Activated naive CD4-positive, alpha-beta T cell treated with anti-CD3 and anti-CD28 coated beads, Interleukin-2, amount 50 U/mL, for 16 hours (primary cell): ENCODE results near the gene CDKN1C.

ENCODE experiments used
- DNase-seq: peaks from one replicate; pipeline ENCODE4 v3.0.0-alpha.2; 2020

The CDKN1C gene

GRCh38 chr11:2885678-2886081 is at the start of gene CDKN1C:
TSS of gene CDKN1C (minus strand) at chr11:2885775. CDS start at chr11:2885456, 319 bp downstream.
- DNase-seq: peak; percentile 81

DNA sequence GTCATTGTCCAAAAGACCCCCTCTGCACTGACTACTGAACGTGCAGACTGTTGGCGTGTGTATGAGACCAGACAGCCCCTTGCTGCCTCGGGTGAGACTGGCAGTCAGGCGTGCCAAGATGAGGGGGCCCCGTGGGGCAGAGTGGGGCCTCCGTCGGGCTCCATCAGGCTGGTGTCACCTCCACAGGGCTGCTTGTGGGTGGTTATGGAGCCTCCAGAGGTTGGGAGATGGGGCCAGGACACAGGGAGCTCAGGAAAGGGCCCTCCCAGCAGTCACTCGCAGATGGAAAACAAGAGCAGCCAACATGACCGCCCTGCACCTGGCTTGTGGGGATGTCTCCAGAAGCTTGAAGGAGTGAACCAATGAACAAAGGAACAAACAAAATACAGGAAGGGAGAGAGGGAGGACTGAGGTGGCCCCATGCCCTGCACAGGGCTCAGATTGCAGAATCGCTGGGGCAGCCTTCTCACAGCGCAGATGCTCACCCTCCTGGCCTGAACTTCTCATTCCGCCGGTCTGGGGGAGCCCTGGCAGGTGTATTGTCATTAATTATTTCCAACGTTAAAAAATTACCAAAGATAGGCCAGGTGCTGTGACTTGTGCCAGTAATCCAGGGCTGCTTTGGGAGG is 49.1 kb upstream of the CDKN1C start:
- peak; percentile 6 for DNase-seq

DNA sequence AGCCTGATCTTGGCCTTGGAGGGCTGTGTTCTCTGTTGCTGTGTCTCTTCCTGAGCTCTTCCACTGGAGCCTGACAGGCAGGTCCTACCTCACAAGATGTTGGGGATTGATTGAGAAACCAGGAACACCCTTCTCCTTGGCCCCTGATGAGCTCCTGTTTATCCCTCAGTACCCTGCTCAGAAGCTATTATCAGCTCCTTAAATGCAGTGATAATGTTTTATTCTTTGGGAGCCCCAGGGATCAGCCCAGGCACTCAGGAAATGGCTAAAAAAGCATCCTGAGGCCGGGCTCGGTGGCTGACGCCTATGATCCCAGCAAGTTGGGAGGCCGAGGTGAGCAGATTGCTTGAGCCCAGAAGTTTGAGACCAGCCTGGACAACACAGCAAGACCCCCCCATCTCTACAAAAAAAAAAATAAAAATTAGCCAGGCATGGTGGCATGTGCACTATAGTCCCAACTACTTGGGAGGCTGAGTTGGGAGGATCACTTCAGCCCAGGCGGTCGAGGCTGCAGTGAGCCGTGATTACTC is 48.5 kb upstream of the CDKN1C start:
- no peak for DNase-seq

DNA sequence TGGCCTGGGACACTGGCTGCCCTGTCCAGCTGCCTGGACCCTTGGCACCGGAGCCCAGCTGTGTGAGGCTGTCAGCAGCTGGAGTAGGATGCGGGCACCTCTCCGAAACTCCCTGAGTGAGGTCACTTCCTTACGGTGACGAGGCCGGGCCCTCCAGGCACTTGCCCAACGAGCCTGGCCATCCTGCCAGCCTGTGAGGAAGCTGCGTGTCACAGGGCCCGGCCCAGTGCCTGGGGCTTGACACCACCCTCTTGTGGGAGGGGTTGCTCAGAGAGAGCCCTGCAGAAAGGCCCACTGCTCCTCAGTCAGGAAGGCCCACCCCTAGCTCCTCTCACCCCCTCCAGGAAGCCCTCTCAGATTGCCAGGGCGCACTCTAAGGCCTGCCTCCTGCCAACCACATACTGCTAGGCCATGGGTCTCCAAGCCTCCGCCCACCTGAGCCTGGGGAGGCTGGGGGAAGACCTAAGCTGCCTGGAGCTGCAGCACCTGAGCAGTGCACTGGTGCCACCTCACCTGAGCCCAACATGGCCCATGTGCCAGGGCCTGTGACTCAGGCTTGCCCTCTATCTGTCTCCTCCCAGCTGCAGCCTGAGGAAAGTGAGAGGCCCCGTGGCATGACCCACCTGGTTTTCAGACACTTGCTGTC is 47.9 kb upstream of the CDKN1C start:
- peak; percentile 7 for DNase-seq

- no peak for DNase-seq
Observed at GRCh38 chr11:2932850-2933251, 47.3 kb upstream of the CDKN1C start.

DNA sequence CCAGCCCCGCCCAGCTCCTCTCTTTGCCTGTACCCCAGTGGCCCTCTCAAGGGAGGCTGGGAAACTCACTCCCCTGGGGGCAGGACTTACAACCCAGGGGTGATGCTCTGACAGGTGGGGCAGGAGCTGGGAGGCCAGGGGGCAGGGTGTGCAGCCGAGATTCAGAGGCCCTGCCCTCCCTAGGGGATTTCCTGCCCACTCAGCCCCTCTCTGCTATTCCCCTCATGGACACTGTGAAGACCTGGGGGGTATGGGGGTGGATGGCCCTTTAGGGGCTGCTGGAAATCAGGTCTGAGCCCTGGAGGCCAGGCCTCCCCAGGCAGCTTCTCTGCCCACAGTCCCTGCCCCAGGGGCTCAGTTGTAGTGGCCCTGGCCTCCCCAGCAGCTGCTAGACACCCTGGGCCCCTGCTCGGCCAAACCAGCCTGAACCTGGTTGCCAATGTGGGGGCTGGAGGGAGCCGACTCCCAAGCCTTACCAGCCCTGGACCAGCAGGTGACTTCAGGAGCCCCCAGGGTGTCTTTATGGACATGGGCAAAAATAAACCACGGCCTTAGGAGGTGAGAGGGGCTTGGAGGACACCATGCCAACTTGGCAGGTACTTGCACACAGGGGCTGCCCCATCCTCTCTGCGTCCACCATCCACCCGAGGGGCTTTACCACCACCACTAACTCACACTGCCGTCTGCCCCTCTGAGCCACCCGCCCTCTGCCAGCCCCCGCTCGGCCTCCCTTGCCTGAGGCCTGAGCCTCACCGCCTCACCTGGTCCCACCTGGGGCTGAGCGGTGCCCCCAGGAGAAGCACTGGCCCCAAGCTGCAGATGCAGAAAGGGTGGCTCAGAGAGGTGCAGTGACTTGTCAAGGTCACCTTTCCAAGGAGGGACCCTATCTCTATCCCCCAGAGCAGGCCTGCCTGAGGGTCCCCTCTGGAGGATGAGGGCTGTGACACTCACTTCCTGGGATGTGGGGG is 46.5 kb upstream of the CDKN1C start:
- DNase-seq: no peak

DNA sequence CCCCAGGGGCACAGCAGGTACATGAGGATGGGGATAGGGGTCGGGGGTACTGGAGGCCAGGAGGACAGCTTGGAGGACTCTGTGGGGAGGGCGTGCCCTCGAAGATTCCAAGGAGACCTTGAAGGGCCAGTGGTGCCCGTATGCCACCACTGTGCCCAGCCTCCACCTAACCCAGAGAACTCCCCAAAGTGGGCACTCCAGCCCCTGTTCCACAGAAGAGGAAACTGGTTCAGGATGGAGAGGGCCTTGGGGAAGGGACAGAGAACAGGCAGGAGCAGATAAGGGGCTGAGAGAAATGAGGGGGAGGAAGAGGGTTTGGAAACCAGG is 45.8 kb upstream of the CDKN1C start:
- DNase-seq: no peak

DNA sequence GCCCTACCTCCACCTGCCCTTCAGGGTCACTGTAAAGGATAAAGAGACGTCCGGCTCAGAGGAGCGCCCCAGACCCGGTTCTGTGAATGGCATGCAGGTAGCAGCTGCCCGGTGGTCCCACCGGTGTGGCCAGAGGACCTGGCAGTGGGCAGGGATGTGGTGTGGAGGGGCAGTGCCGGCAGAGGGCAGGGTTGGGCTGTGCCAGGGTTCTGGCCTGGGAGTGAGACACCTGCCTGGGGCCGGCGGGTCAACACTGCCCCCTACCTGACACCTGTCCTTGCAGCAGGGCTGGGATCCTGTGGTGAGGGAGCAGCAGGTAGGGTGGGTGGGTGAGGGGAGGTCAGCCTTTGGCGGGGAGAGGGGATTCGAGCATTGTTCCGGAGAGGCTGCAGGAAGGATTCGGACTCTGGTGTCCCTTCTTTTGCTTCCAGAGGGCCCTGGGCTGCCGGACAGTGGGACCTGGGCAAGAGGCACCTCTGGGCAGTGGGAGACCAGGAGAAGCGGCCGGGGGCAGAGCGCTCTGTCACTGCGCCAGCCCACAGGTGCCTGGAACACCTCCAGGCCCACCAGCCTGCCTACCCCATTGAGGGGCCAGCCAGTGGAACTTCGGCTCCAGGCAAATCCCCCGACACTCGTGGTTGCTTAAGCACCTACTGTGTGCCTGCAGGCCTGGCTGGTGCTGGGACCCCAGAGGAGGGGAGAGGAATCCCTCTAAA is 45.3 kb upstream of the CDKN1C start:
- DNase-seq: no peak

DNA sequence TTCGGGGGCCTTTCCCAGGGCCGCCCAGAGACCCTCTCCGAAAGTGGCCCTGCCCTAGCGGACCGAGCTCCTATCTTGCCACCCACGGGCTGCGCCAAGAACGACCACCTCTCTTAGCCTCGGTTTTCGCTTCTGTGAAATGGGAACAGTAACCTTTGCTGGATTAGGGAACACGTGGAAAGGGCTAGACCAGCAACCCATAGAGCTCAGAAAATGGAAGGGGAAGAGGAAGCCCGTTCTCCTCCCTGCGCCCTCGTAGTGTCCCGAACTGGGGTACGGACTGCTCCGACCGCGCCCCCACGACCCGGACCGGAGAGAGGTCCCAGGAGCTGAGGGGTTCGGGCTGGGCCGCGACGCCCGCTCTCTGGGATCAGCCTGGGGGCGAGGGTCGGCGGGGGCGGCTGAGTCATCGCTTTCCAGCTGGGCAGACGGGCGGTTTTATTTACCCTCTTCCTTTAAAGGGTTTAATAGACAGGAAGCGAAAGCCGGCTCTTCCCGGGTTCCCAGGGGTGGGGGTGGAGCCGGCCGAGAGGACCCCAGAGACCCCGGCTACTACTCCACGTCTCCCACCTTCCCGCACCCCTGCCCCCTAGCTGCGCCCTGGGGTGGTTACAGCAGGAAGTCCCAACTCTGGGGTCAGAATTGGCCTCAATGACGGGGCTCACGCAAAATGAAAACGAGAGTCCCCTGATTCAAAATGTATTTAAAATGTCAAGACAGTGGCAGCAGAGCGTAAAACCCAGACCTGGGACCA is 44.6 kb upstream of the CDKN1C start:
- no peak for DNase-seq

GRCh38 chr11:2929531-2929949 is 44.0 kb upstream of the CDKN1C start:
- no peak for DNase-seq

- peak; percentile 58 for DNase-seq
Observed at GRCh38 chr11:2928605-2929530, 43.3 kb upstream of the CDKN1C start, which contains the start of gene PHLDA2. TSS of gene PHLDA2 (minus strand) at chr11:2929420. CDS start at chr11:2929364, 56 bp downstream.

- no peak for DNase-seq
Observed at GRCh38 chr11:2927851-2928604, 42.5 kb upstream of the CDKN1C start.

GRCh38 chr11:2927121-2927800 is 41.7 kb upstream of the CDKN1C start:
- DNase-seq: no peak

GRCh38 chr11:2926611-2927051 is 41.1 kb upstream of the CDKN1C start:
- no peak for DNase-seq

DNA sequence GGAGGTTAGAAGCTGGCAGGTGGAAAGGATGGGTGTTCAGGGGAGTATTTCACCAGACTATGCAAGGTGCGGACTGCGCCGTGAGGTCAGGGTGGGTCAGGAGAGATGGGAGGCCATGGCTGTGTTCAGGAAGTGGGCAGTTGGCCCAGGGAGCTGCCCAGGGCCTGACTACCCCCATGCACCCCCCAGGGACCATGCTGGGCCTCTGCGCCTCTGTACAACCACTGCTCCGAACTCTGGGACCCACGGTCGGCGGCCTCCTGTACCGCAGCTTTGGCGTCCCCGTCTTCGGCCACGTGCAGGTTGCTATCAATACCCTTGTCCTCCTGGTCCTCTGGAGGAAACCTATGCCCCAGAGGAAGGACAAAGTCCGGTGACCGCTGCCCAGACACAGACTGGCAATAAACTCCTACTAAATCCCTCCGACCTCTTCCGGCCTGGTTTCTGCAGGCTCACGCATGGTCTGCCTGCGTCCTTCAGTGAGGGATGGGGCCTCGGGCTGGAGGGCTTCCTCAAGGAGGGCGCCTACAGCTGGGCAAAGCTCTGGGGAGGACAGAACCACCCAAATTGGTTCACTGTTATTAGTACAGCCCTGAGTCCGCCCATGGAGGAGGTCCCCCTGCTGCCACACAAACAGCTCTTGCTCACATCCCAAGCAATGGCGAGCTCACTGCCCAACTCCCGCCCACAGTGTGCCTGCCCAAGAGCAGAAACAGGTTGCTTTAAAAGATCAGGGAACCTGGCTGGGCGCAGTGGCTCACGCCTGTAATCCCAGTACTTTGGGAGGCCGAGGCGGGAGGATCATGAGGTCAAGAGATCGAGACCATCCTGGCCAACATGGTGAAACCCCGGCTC is 39.5 kb upstream of the CDKN1C start:
- DNase-seq: no peak

DNA sequence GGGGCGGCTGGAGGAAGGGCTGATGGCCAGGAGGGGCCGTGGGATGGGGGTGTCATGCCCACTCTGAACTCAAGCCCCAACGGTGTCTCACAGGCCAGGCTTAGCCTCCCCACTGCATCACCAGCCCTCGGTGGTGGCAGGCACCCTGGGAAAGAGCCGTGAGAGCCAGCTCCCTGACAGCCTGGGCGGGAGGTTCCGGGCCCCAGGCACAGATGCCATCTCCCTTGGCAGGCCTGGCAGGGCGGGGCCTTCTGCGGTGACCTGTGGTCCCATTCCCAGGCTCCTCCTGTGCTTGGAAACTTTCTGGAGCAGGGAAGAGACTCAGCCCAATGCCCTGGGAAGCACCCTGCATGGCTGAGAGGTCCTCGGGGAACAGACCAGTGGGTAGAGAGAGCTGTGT is 38.8 kb upstream of the CDKN1C start:
- no peak for DNase-seq

- DNase-seq: no peak
Observed at GRCh38 chr11:2923446-2924375, 38.1 kb upstream of the CDKN1C start.
